ENCODE measurements around the gene HLA-G.
"Not testable (repeated sequence)": the region's sequence is repeated elsewhere in the genome, so short reads cannot be mapped to it uniquely, and the experiment has no call there.

HLA-G gene

GRCh38 chr6:29872791-29873190 is 45.2 kb downstream of the HLA-G start:
- 79% methylated on average over 3 of the region's 3 CpGs for WGBS
- Histone ChIP-seq H3K27me3 (ENCODE audit: insufficient read depth, low read length) (no peaks in the 10 kb centered on the region), H3K9me3 (ENCODE audit: insufficient read depth, low read depth, low read length) (no peaks in the 10 kb centered on the region), H3K27ac (ENCODE audit: low read depth, low read length) (no peak overlapping the region), H3K9ac (ENCODE audit: low read depth, low read length) (no peak overlapping the region), H3K4me3 (ENCODE audit: low read length) (no peak overlapping the region), H3K36me3 (ENCODE audit: insufficient read depth, low read length) (no peaks in the 10 kb centered on the region), H3K4me1 (ENCODE audit: insufficient read depth, low read length) (no peaks in the 10 kb centered on the region)

- WGBS: no CpG with 5 or more reads among the region's 1 CpG
- Histone ChIP-seq H3K9ac (ENCODE audit: low read depth, low read length) (no peak overlapping the region), H3K4me1 (ENCODE audit: insufficient read depth, low read length) (no peaks in the 10 kb centered on the region), H3K27me3 (ENCODE audit: insufficient read depth, low read length) (no peaks in the 10 kb centered on the region), H3K27ac (ENCODE audit: low read depth, low read length) (no peak overlapping the region), H3K36me3 (ENCODE audit: insufficient read depth, low read length) (no peaks in the 10 kb centered on the region), H3K9me3 (ENCODE audit: insufficient read depth, low read depth, low read length) (no peaks in the 10 kb centered on the region), H3K4me3 (ENCODE audit: low read length) (no peak overlapping the region)
These were observed 47.6 kb downstream of the HLA-G start for GRCh38 chr6:29875257-29875656.

GRCh38 chr6:29875734-29876133 is 48.1 kb downstream of the HLA-G start:
- H3K4me1 ChIP-seq (ENCODE audit: insufficient read depth, low read length); H3K9ac ChIP-seq (ENCODE audit: low read depth, low read length); H3K36me3 ChIP-seq (ENCODE audit: insufficient read depth, low read length); H3K27ac ChIP-seq (ENCODE audit: low read depth, low read length); H3K4me3 ChIP-seq (ENCODE audit: low read length); H3K27me3 ChIP-seq (ENCODE audit: insufficient read depth, low read length); H3K9me3 ChIP-seq (ENCODE audit: insufficient read depth, low read depth, low read length): not testable (repeated sequence)
- WGBS: 70% methylated on average over 5 of the region's 6 CpGs

Data from HUES64 (cell line).